Measurements from ENCODE around the gene CR1.
"Not testable (repeated sequence)": the region's sequence is repeated elsewhere in the genome, so short reads cannot be mapped to it uniquely, and the experiment has no call there.

The CR1 gene

GRCh38 chr1:207589506-207589905 lies 93.5 kb downstream of the CR1 start:
- DNase-seq (ENCODE audit: low read depth) = not testable (repeated sequence)

GRCh38 chr1:207591205-207591604 lies 95.2 kb downstream of the CR1 start:
- not testable (repeated sequence) for DNase-seq (ENCODE audit: low read depth)

GRCh38 chr1:207594095-207594494 lies 98.1 kb downstream of the CR1 start:
- not testable (repeated sequence) for DNase-seq (ENCODE audit: low read depth)

GRCh38 chr1:207603777-207604176 lies 107.8 kb downstream of the CR1 start:
- no peak for DNase-seq (ENCODE audit: low read depth)

GRCh38 chr1:207605444-207606361 lies 109.7 kb downstream of the CR1 start:
- no peak for DNase-seq (ENCODE audit: low read depth)

GRCh38 chr1:207606362-207606755 lies 110.4 kb downstream of the CR1 start:
- DNase-seq (ENCODE audit: low read depth) = no peak

- DNase-seq (ENCODE audit: low read depth) = no peak
These were observed 116.8 kb downstream of the CR1 start for GRCh38 chr1:207612762-207613161.

GRCh38 chr1:207619871-207620542 lies 124.0 kb downstream of the CR1 start:
- no peak for DNase-seq (ENCODE audit: low read depth)

- no peak for DNase-seq (ENCODE audit: low read depth)
These were observed 124.6 kb downstream of the CR1 start for GRCh38 chr1:207620543-207620893.

- not testable (repeated sequence) for DNase-seq (ENCODE audit: low read depth)
These were observed 129.6 kb downstream of the CR1 start for GRCh38 chr1:207625504-207626071.

GRCh38 chr1:207626972-207627337 lies 131.0 kb downstream of the CR1 start:
- DNase-seq (ENCODE audit: low read depth) = no peak

- DNase-seq (ENCODE audit: low read depth) = no peak
These were observed 131.5 kb downstream of the CR1 start for GRCh38 chr1:207627496-207627895.

GRCh38 chr1:207628776-207629175 lies 132.8 kb downstream of the CR1 start:
- DNase-seq (ENCODE audit: low read depth) = no peak

- DNase-seq (ENCODE audit: low read depth) = no peak
These were observed 135.2 kb downstream of the CR1 start for GRCh38 chr1:207631137-207631536.

GRCh38 chr1:207633226-207633625 lies 137.3 kb downstream of the CR1 start:
- no peak for DNase-seq (ENCODE audit: low read depth)

GRCh38 chr1:207633699-207634289 lies 137.8 kb downstream of the CR1 start:
- DNase-seq (ENCODE audit: low read depth) = not testable (repeated sequence)

- DNase-seq (ENCODE audit: low read depth) = not testable (repeated sequence)
These were observed 138.3 kb downstream of the CR1 start for GRCh38 chr1:207634293-207634692.

- DNase-seq (ENCODE audit: low read depth) = not testable (repeated sequence)
These were observed 139.7 kb downstream of the CR1 start for GRCh38 chr1:207635569-207636186.

GRCh38 chr1:207638487-207639145 lies 142.7 kb downstream of the CR1 start:
- DNase-seq (ENCODE audit: low read depth) = not testable (repeated sequence)

GRCh38 chr1:207639362-207639761 lies 143.4 kb downstream of the CR1 start:
- not testable (repeated sequence) for DNase-seq (ENCODE audit: low read depth)

- no peak for DNase-seq (ENCODE audit: low read depth)
These were observed 148.4 kb downstream of the CR1 start for GRCh38 chr1:207644166-207644851.

Data from stimulated activated CD8-positive, alpha-beta memory T cell treated with anti-CD3 and anti-CD28 coated beads, Interleukin-12 subunit alpha, Interleukin-12 subunit beta, amount 100 ng/mL, for 4 hours (primary cell).